Stomach (tissue), 4 donors: ENCODE results near the gene ZNF646.

Experiments
- POLR2A ChIP-seq, 4 donors: fragments of 450-650 bp; IDR thresholded peaks; one replicate each; pipeline ENCODE4 v1.6.1; 2016; ENCODE audit warnings: antibody characterized with exemption in 4 of 4, control low read depth in 2 of 4, mild to moderate bottlenecking in 1 of 4, moderate library complexity in 1 of 4
- TF ChIP-seq, protein P1 (sequence below), 7 experiments: fragments of 450-650 bp in 4 of 7; fragments of 200-600 bp in 3 of 7; sonication (generic) in 3 of 7; IDR thresholded peaks; one replicate each; pipeline ENCODE4 v1.5.1; 2016 to 2019; ENCODE audit warnings: antibody characterized with exemption in 7 of 7, control low read depth in 2 of 7, mild to moderate bottlenecking in 1 of 7

- TF ChIP-seq, protein P1, sequence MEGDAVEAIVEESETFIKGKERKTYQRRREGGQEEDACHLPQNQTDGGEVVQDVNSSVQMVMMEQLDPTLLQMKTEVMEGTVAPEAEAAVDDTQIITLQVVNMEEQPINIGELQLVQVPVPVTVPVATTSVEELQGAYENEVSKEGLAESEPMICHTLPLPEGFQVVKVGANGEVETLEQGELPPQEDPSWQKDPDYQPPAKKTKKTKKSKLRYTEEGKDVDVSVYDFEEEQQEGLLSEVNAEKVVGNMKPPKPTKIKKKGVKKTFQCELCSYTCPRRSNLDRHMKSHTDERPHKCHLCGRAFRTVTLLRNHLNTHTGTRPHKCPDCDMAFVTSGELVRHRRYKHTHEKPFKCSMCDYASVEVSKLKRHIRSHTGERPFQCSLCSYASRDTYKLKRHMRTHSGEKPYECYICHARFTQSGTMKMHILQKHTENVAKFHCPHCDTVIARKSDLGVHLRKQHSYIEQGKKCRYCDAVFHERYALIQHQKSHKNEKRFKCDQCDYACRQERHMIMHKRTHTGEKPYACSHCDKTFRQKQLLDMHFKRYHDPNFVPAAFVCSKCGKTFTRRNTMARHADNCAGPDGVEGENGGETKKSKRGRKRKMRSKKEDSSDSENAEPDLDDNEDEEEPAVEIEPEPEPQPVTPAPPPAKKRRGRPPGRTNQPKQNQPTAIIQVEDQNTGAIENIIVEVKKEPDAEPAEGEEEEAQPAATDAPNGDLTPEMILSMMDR (IDR thresholded peaks at IDR 0.05): no peak
- TF ChIP-seq POLR2A (IDR thresholded peaks at IDR 0.05): no peak
Observed at GRCh38 chr16:31111881-31112466, 37.8 kb downstream of the ZNF646 start.
